ENCODE data around the gene RAB20.

- TF ChIP-seq CTCF (IDR thresholded peaks at IDR 0.05; ENCODE audit: poor library complexity) (no peak), EZH2 (IDR thresholded peaks at IDR 0.05; ENCODE audit: borderline replicate concordance) (no peak), EZH2phosphoT487 (IDR thresholded peaks at IDR 0.05; ENCODE audit: low read depth, severe bottlenecking, unreplicated experiment) (no peak)
These were observed 85.3 kb downstream of the RAB20 start for GRCh38 chr13:110476220-110476617.

Data from hepatocyte (in vitro differentiated cells).